Tibial nerve (tissue), 4 donors: ENCODE measurements around the gene CACNA2D2. TPM values are rescaled to one million over a fixed set of nuclear protein-coding genes. Genes with fewer than 3 reads are reported as not detected.

Experiments used
- DNase-seq, 2 donors: peaks; one replicate each; pipeline ENCODE4 v3.0.0-alpha.2; 2019; ENCODE audit warnings: low spot score in 2 of 2
- H3K27ac ChIP-seq, 4 donors: fragments of 200-600 bp; sonication (generic) in 3 of 4; one replicate each; pipeline ENCODE4 v1.5.1; 2017 to 2019; ENCODE audit warnings: mild to moderate bottlenecking in 1 of 4
- H3K27me3 ChIP-seq, 2 donors: fragments of 200-600 bp; sonication (generic) in 1 of 2; one replicate each; pipeline versions ENCODE4 v1.5.1 to v1.6.0; 2017 to 2019
- H3K36me3 ChIP-seq, 3 donors: fragments of 200-600 bp; sonication (generic); one replicate each; pipeline ENCODE4 v1.5.1; 2018 to 2019
- H3K4me1 ChIP-seq, 4 donors: fragments of 200-600 bp; sonication (generic) in 3 of 4; one replicate each; pipeline ENCODE4 v1.5.1; 2017 to 2019
- H3K4me3 ChIP-seq, 4 donors: fragments of 200-600 bp; sonication (generic) in 3 of 4; one replicate each; pipeline ENCODE4 v1.5.1; 2017 to 2019; ENCODE audit warnings: mild to moderate bottlenecking in 1 of 4, moderate library complexity in 1 of 4
- H3K9me3 ChIP-seq, 4 donors: fragments of 200-600 bp; sonication (generic) in 3 of 4; one replicate each; pipeline ENCODE4 v1.5.1; 2017 to 2019
- CTCF ChIP-seq, 5 experiments: fragments of 200-600 bp in 3 of 5; fragments of 450-650 bp in 2 of 5; sonication (generic) in 3 of 5; IDR thresholded peaks; one replicate each; pipeline ENCODE4 v1.5.1; 2016 to 2019; ENCODE audit warnings: antibody characterized with exemption in 5 of 5, mild to moderate bottlenecking in 3 of 5, moderate library complexity in 2 of 5
- EP300 ChIP-seq, 2 donors: sonication (generic); formaldehyde crosslinking; IDR thresholded peaks; one replicate each; pipeline ENCODE4 v1.6.1; 2017; ENCODE audit warnings: antibody characterized with exemption in 2 of 2, mild to moderate bottlenecking in 1 of 2
- POLR2A ChIP-seq, 2 donors: fragments of 450-650 bp; IDR thresholded peaks; one replicate each; pipeline ENCODE4 v1.6.1; 2017; ENCODE audit warnings: antibody characterized with exemption in 2 of 2, mild to moderate bottlenecking in 2 of 2, moderate library complexity in 2 of 2
- WGBS, 2 donors: methylation state at CpG; one replicate each; pipeline ENCODE4 v1.1.5; 2018; 5-methylcytosine and 5-hydroxymethylcytosine counted together
- total RNA-seq, 4 donors: library from RNA; depleted of rRNA; stranded (reverse); fragments of >200 nt; gene quantifications; one replicate each; pipeline ENCODE4 v1.1.0, GENCODE V29; 2016

CACNA2D2 gene
- total RNA-seq, 4 donors from 2014 or later: 0.84 to 2.0 (median 1.2) TPM

- WGBS, 2 donors: 0 to 3% methylated on average over 12 to 43 of the region's 79 CpGs
- no peak overlapping the region for H3K27ac ChIP-seq
- no peak for DNase-seq
Measured at GRCh38 chr3:50502584-50503423, 630 bp downstream of the CACNA2D2 start.

GRCh38 chr3:50502225-50502583 is 1.2 kb downstream of the CACNA2D2 start:
- H3K9me3 ChIP-seq: no peaks in the 10 kb centered on the region
- TF ChIP-seq EP300 (IDR thresholded peaks at IDR 0.05) (no peak), POLR2A (IDR thresholded peaks at IDR 0.05) (no peak), CTCF (IDR thresholded peaks at IDR 0.05) (no peak)
- peaks cover 0 to 18% of the 10 kb centered on the region in 2 donors for H3K27me3 ChIP-seq
- H3K27ac ChIP-seq: no peak overlapping the region
- no peak for DNase-seq
- H3K4me3 ChIP-seq: peak overlapping the region in 1 of 4 donors; percentile 66
- H3K36me3 ChIP-seq: no peaks in the 10 kb centered on the region
- H3K4me1 ChIP-seq: peaks cover 0 to 15% (median 5%) of the 10 kb centered on the region in 4 donors
- 29 to 44% methylated on average over 6 to 7 of the region's 7 CpGs for WGBS, 2 donors

More at GRCh38 chr3:50502584-50503423, 630 bp downstream of the CACNA2D2 start:
- Histone ChIP-seq H3K36me3 (no peaks in the 10 kb centered on the region), H3K4me3 (peak overlapping the region; percentile 30 to 66 (median 44)), H3K27me3 (peaks cover 0 to 18% of the 10 kb centered on the region in 2 donors), H3K9me3 (no peaks in the 10 kb centered on the region), H3K4me1 (peaks cover 0 to 15% (median 5%) of the 10 kb centered on the region in 4 donors)
- TF ChIP-seq POLR2A (IDR thresholded peaks at IDR 0.05) (no peak), EP300 (IDR thresholded peaks at IDR 0.05) (no peak), CTCF (IDR thresholded peaks at IDR 0.05) (no peak)

- no peak overlapping the region for H3K27ac ChIP-seq
- TF ChIP-seq POLR2A (IDR thresholded peaks at IDR 0.05) (no peak), EP300 (IDR thresholded peaks at IDR 0.05) (no peak)
- 76 to 78% methylated on average over 16 of the region's 16 CpGs for whole genome bisulfite sequencing, 2 donors
- H3K36me3 ChIP-seq: no peaks in the 10 kb centered on the region
- H3K27me3 ChIP-seq: peaks cover 0 to 4% of the 10 kb centered on the region in 2 donors
- no peak overlapping the region for H3K4me3 ChIP-seq
- no peak for DNase-seq
- no peaks in the 10 kb centered on the region for H3K9me3 ChIP-seq
- H3K4me1 ChIP-seq: no peaks in the 10 kb centered on the region
Measured at GRCh38 chr3:50495609-50496423, 7.6 kb downstream of the CACNA2D2 start.

- no peak for DNase-seq
- Histone ChIP-seq H3K4me1 (no peaks in the 10 kb centered on the region), H3K36me3 (no peaks in the 10 kb centered on the region), H3K27ac (no peak overlapping the region), H3K4me3 (no peak overlapping the region), H3K27me3 (no peaks in the 10 kb centered on the region), H3K9me3 (no peaks in the 10 kb centered on the region)
- 32 to 35% methylated on average over 8 of the region's 8 CpGs for WGBS, 2 donors
- TF ChIP-seq EP300 (IDR thresholded peaks at IDR 0.05): no peak
- TF ChIP-seq POLR2A (IDR thresholded peaks at IDR 0.05): no peak
- TF ChIP-seq CTCF (IDR thresholded peaks at IDR 0.05): no peak
Measured at GRCh38 chr3:50494126-50494525, 9.3 kb downstream of the CACNA2D2 start.

- TF ChIP-seq CTCF (IDR thresholded peaks at IDR 0.05) (no peak), POLR2A (IDR thresholded peaks at IDR 0.05) (no peak), EP300 (IDR thresholded peaks at IDR 0.05) (no peak)
- no peak overlapping the region for H3K4me3 ChIP-seq
- DNase-seq: no peak
- H3K27me3 ChIP-seq: no peaks in the 10 kb centered on the region
- no peaks in the 10 kb centered on the region for H3K9me3 ChIP-seq
- 77 to 89% methylated on average over 10 to 11 of the region's 11 CpGs for WGBS, 2 donors
- no peaks in the 10 kb centered on the region for H3K36me3 ChIP-seq
- H3K4me1 ChIP-seq: no peaks in the 10 kb centered on the region
- no peak overlapping the region for H3K27ac ChIP-seq
Measured at GRCh38 chr3:50493623-50494022, 9.8 kb downstream of the CACNA2D2 start.
